IPS-18a (cell line): ENCODE measurements around the gene INSIG2.

Experiments
- H3K27ac ChIP-seq: one replicate; pipeline ENCODE4 v1.5.1; 2013; ENCODE audit warnings: low read length
- H3K27me3 ChIP-seq: one replicate; pipeline ENCODE4 v1.6.1; 2013; ENCODE audit warnings: mild to moderate bottlenecking, low read length; ENCODE audit not compliant: control insufficient read depth, insufficient read depth
- H3K36me3 ChIP-seq: one replicate; pipeline ENCODE4 v1.6.1; 2013; ENCODE audit warnings: low read depth, low read length; ENCODE audit not compliant: control insufficient read depth
- H3K4me1 ChIP-seq: one replicate; pipeline ENCODE4 v1.6.1; 2013; ENCODE audit warnings: low read depth, low read length; ENCODE audit not compliant: control insufficient read depth
- H3K4me3 ChIP-seq: one replicate; pipeline ENCODE4 v1.5.1; 2013; ENCODE audit warnings: low read length
- H3K9ac ChIP-seq: one replicate; pipeline ENCODE4 v1.6.1; 2013; ENCODE audit warnings: mild to moderate bottlenecking, low read length, moderate library complexity
- H3K9me3 ChIP-seq: one replicate; pipeline ENCODE4 v1.6.1; 2013; ENCODE audit warnings: low read depth, low read length; ENCODE audit not compliant: control insufficient read depth

Gene INSIG2

DNA sequence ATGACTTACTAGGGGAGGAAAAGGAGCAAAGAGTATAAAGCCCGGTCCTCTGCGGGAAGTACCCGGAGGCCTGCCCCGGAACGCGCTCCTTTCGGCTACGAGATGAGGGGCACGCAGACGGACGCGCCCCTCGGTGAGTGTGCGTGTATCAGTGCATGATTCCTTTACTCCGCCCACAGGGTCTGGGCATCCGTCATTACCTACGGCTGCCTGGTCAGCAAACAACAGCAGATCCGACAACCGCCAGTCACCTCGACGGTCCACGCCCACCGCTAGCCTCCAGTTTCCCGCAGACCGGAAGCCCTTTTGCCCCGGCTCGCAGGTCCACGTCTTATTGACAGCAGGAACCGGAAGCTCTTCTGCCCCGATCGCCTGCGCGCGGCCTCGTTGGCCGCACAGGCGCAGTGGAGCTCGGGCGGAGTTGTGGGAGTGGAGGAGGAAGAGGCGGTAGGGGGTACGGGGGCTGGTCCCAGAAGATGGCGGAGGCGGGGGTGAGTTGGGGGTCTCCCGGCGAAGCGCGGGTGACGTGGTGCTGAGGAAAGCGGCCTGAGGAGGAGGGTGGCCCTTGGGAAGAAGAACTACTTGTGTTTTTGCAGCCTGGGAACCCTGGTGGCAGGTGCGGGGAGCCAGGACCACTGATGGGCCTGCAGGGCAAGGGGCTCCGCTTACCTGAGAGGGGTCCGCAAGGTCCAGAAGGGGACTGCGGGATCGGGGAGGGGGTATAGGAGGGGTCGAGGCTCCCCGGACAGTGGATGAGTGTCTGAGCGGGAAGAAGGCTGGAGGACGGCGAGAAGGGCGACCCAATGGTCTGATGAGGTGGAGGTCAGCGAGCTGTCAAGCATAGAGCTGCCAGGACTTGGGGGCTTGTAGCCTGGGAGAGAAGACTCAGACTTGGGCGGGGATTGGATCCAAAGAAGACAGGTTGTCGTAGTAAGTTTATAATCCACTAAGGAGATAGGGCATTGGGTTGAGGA lies at the start of gene INSIG2:
INSIG2 (plus strand) TSS at position 421 of the 974 bp plus-strand sequence. CDS start 8,086 bp downstream, outside the sequence.
- Histone ChIP-seq H3K4me3 (peak within 1 kb of the TSS; percentile 87), H3K4me1 (peaks cover 19% of the 10 kb centered on the region), H3K36me3 (no peaks in the 10 kb centered on the region), H3K27me3 (no peaks in the 10 kb centered on the region), H3K9me3 (no peaks in the 10 kb centered on the region), H3K9ac (peak within 1 kb of the TSS; percentile 67), H3K27ac (peak within 1 kb of the TSS; percentile 49)

- Histone ChIP-seq H3K36me3 (no peaks in the 10 kb centered on the region), H3K4me3 (no peak overlapping the region), H3K27ac (no peak overlapping the region), H3K27me3 (no peaks in the 10 kb centered on the region), H3K9me3 (no peaks in the 10 kb centered on the region), H3K4me1 (no peaks in the 10 kb centered on the region), H3K9ac (no peak overlapping the region)
Observed at GRCh38 chr2:118040891-118041290, 47.4 kb upstream of the INSIG2 start.

GRCh38 chr2:118044103-118044716 lies 44.1 kb upstream of the INSIG2 start:
- H3K4me3 ChIP-seq: no peak overlapping the region
- H3K9ac ChIP-seq: no peak overlapping the region
- H3K27ac ChIP-seq: no peak overlapping the region
- no peaks in the 10 kb centered on the region for H3K4me1 ChIP-seq
- no peaks in the 10 kb centered on the region for H3K36me3 ChIP-seq
- no peaks in the 10 kb centered on the region for H3K9me3 ChIP-seq
- no peaks in the 10 kb centered on the region for H3K27me3 ChIP-seq

- H3K27ac ChIP-seq: no peak overlapping the region
- no peak overlapping the region for H3K9ac ChIP-seq
- no peak overlapping the region for H3K4me3 ChIP-seq
- H3K9me3 ChIP-seq: no peaks in the 10 kb centered on the region
- no peaks in the 10 kb centered on the region for H3K36me3 ChIP-seq
- no peaks in the 10 kb centered on the region for H3K27me3 ChIP-seq
- no peaks in the 10 kb centered on the region for H3K4me1 ChIP-seq
Observed at GRCh38 chr2:118044854-118045253, 43.4 kb upstream of the INSIG2 start.

DNA sequence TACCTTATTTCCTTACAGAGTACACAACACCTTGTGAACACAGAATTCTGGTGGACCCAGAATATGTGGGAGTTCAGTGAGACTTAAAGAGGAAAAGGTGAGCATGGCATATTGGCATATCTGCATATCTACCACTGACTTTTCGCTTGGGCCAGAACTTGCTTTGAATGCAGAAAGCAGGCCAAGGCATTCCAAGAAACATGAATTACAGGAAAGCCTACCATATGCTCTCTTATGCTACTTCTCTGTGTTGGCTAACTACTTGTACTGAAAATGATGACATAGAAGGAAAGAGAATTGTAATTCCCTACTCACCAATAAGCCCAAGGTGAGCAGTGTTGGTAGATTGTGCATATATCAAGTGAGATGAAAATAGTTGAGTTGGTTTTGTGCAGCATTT lies 43.0 kb upstream of the INSIG2 start:
- no peak overlapping the region for H3K4me3 ChIP-seq
- H3K9ac ChIP-seq: no peak overlapping the region
- H3K27ac ChIP-seq: no peak overlapping the region
- no peaks in the 10 kb centered on the region for H3K4me1 ChIP-seq
- H3K27me3 ChIP-seq: no peaks in the 10 kb centered on the region
- H3K36me3 ChIP-seq: no peaks in the 10 kb centered on the region
- no peaks in the 10 kb centered on the region for H3K9me3 ChIP-seq

GRCh38 chr2:118046634-118047210 lies 41.5 kb upstream of the INSIG2 start:
- H3K9ac ChIP-seq: no peak overlapping the region
- H3K36me3 ChIP-seq: no peaks in the 10 kb centered on the region
- no peaks in the 10 kb centered on the region for H3K27me3 ChIP-seq
- no peaks in the 10 kb centered on the region for H3K4me1 ChIP-seq
- no peaks in the 10 kb centered on the region for H3K9me3 ChIP-seq
- H3K27ac ChIP-seq: no peak overlapping the region
- no peak overlapping the region for H3K4me3 ChIP-seq

DNA sequence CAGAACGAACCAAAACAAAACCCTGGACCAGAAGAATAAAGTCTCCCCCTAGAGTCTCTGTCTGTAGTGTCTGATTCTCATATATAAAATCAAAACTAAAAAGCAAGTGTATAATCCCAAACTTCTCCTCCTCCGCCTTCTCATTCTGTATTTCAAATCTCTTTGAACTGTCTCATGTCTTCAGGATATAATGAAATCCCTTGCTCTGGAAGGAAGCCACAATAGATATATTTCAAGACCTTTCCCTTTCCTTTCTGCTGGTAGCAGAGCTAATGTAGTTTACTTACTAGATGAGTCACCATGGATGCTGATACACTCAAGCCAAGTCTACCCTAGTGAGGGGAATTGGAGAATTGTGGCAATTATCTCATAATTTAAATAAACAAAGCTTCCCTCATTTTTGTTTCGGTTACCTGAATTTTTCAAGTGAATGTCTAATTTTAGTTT lies 40.9 kb upstream of the INSIG2 start:
- H3K9me3 ChIP-seq: no peaks in the 10 kb centered on the region
- no peaks in the 10 kb centered on the region for H3K36me3 ChIP-seq
- no peak overlapping the region for H3K9ac ChIP-seq
- no peak overlapping the region for H3K27ac ChIP-seq
- H3K4me3 ChIP-seq: no peak overlapping the region
- no peaks in the 10 kb centered on the region for H3K4me1 ChIP-seq
- no peaks in the 10 kb centered on the region for H3K27me3 ChIP-seq

- no peak overlapping the region for H3K9ac ChIP-seq
- H3K27ac ChIP-seq: no peak overlapping the region
- no peak overlapping the region for H3K4me3 ChIP-seq
- H3K27me3 ChIP-seq: no peaks in the 10 kb centered on the region
- no peaks in the 10 kb centered on the region for H3K4me1 ChIP-seq
- no peaks in the 10 kb centered on the region for H3K36me3 ChIP-seq
- no peaks in the 10 kb centered on the region for H3K9me3 ChIP-seq
Observed at GRCh38 chr2:118048401-118048800, 39.9 kb upstream of the INSIG2 start.

- Histone ChIP-seq H3K4me3 (no peak overlapping the region), H3K9ac (no peak overlapping the region), H3K36me3 (no peaks in the 10 kb centered on the region), H3K4me1 (no peaks in the 10 kb centered on the region), H3K27me3 (no peaks in the 10 kb centered on the region), H3K9me3 (no peaks in the 10 kb centered on the region), H3K27ac (no peak overlapping the region)
Observed at GRCh38 chr2:118049140-118049815, 39.0 kb upstream of the INSIG2 start.

- Histone ChIP-seq H3K9me3 (no peaks in the 10 kb centered on the region), H3K27ac (no peak overlapping the region), H3K4me3 (no peak overlapping the region), H3K4me1 (no peaks in the 10 kb centered on the region), H3K9ac (no peak overlapping the region), H3K27me3 (no peaks in the 10 kb centered on the region), H3K36me3 (no peaks in the 10 kb centered on the region)
Observed at GRCh38 chr2:118049816-118050140, 38.5 kb upstream of the INSIG2 start.

DNA sequence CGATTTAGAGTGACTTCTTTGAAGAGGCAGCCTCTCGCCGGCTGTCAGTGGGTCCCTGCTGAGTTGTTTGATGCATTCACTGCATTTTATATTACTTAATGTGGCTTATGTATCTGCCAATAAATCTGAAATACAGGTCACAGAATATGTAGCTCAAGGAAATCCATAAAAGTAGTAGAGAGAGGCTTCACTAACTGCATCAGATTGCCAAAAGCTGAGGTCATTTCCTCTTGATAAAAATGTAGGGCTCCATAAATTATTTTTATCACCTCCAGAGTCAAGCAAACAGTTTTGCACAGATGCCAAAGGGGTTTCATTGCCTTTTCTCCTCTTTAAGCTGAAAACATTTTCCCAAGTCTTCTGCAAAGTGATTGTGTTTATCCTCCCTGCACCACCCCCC lies 37.9 kb upstream of the INSIG2 start:
- H3K9me3 ChIP-seq: no peaks in the 10 kb centered on the region

More for the DNA sequence above, 37.9 kb upstream of the INSIG2 start:
- H3K9ac ChIP-seq: no peak overlapping the region
- no peaks in the 10 kb centered on the region for H3K27me3 ChIP-seq
- no peak overlapping the region for H3K27ac ChIP-seq
- no peaks in the 10 kb centered on the region for H3K4me1 ChIP-seq
- H3K4me3 ChIP-seq: no peak overlapping the region
- no peaks in the 10 kb centered on the region for H3K36me3 ChIP-seq
